Heart right ventricle (tissue), 16 donors: ENCODE results near the gene SRPX. TPM values are rescaled to one million over a fixed set of nuclear protein-coding genes. Genes with fewer than 3 reads are reported as not detected.

Source experiments
- ATAC-seq, 8 donors: fragments of 200-7000 bp; cut with Tn5 transposase; one replicate each; pipeline ENCODE4 v1.9.1; 2020; ENCODE audit warnings: mild to moderate bottlenecking in 8 of 8, moderate library complexity in 8 of 8, moderate number of reproducible peaks in 1 of 8
- DNase-seq, 2 donors: peaks; one replicate each; pipeline ENCODE4 v3.0.0-alpha.2; 2020
- H3K27ac ChIP-seq, 10 donors: fragments of 200-600 bp; sonication (generic) in 2 of 10; one replicate each; pipeline versions ENCODE4 v1.5.0 to v1.8.0; 2020 to 2022; ENCODE audit warnings: mild to moderate bottlenecking in 3 of 10
- H3K27me3 ChIP-seq, 7 donors: fragments of 200-600 bp; one replicate each; pipeline ENCODE4 v1.8.0; 2021 to 2022; ENCODE audit warnings: mild to moderate bottlenecking in 2 of 7
- H3K36me3 ChIP-seq, 9 donors: fragments of 200-600 bp; sonication (generic) in 1 of 9; one replicate each; pipeline versions ENCODE4 v1.5.0 to v1.8.0; 2020 to 2022; ENCODE audit warnings: mild to moderate bottlenecking in 2 of 9
- H3K4me1 ChIP-seq, 9 donors: fragments of 200-600 bp; sonication (generic) in 1 of 9; one replicate each; pipeline versions ENCODE4 v1.5.0 to v1.8.0; 2020 to 2022; ENCODE audit warnings: mild to moderate bottlenecking in 4 of 9
- H3K4me3 ChIP-seq, 10 donors: fragments of 200-600 bp; sonication (generic) in 2 of 10; one replicate each; pipeline versions ENCODE4 v1.5.0 to v1.8.0; 2020 to 2022; ENCODE audit warnings: mild to moderate bottlenecking in 7 of 10, moderate library complexity in 2 of 10
- H3K9me3 ChIP-seq, 11 donors: fragments of 200-600 bp in 10 of 11; sonication (generic) in 2 of 11; one replicate each; pipeline versions ENCODE4 v1.5.0 to v1.8.0; 2013 to 2022; ENCODE audit warnings: mild to moderate bottlenecking in 2 of 11, control low read depth in 1 of 11, moderate library complexity in 1 of 11
- CTCF ChIP-seq, 9 donors: fragments of 200-600 bp; sonication (generic) in 2 of 9; IDR thresholded peaks; one replicate each; pipeline versions ENCODE4 v1.5.0 to v1.8.0; 2021 to 2022; ENCODE audit warnings: antibody characterized with exemption in 9 of 9, mild to moderate bottlenecking in 5 of 9, moderate library complexity in 1 of 9
- WGBS, 2 donors: extraction: QIAGEN DNeasy Blood & Tissue Kit; methylation state at CpG; one replicate each; pipeline ENCODE4 v1.1.7; 2013; ENCODE audit warnings: inconsistent platforms in 1 of 2; 5-methylcytosine and 5-hydroxymethylcytosine counted together
- intact Hi-C, 10 donors: fragments of 100-400 bp; cut with DNase I; formaldehyde crosslinking; loops; one replicate each; pipeline versions ENCODE4 v1.11.1 to v1.14.2; 2022
- polyA plus RNA-seq, 2 donors: library from polyadenylated mRNA; stranded (reverse); fragments of 200-250 nt; gene quantifications; one replicate each; pipeline ENCODE4 v1.2.3, GENCODE V29; 2013
- total RNA-seq, 10 donors: library from RNA; stranded (reverse); fragmentation: NEBNext Ultra II Directional in 3 of 10; extraction: Animal tissue kit (Norgen Biotek cat#: 25700) in 3 of 10; gene quantifications; one replicate each; pipeline versions ENCODE4 v1.2.1 to v1.2.4, GENCODE V29; 2021 to 2023
- donor health status: Arrhythmogenic right ventricular cardiomyopathy.
- donor health status: ischemic (EF 13 %, LVEDD 7.1; RV severe dilation, severe dysfunction).
- donor health status: healthy with polysubstance abuse.
- donor health status: DM: no; HTN: yes; CAD: no.
- donor health status: DM: no; HTN: no; CAD: no.
- donor health status: ischemic (EF 25% LVEDD 6.9; RV normal size, moderate dysfunction).
- donor health status: ischemic (EF 25% LVEDD 5.7; RV mildly dilated, moderate dysfunction).
- donor health status: healthy.
- donor health status: DM: yes; HTN: yes; CAD: no.
- donor health status: Ischemic cardiomyopathy.
- donor health status: ischemic (EF 35%, LVEDD 5.7; RV mildly dilated, moderate dysfunction).
- donor health status: nonischemic (EF 11% LVEDD 7.7; RV severe dilation, severe dysfunction).
- donor health status: DM: yes; HTN: yes; CAD: no.
- donor health status: PGD.
- donor health status: ischemic (EF 29% LVEDD 5.4; RV normal size, mild dysfunction).
- donor health status: nonischemic (EF 23%, LVEDD 6.1; RV moderate dilation, normal function).

SRPX gene
- total and polyA plus RNA-seq, 12 donors: 34.8 to 204 (median 49.8) TPM

DNA sequence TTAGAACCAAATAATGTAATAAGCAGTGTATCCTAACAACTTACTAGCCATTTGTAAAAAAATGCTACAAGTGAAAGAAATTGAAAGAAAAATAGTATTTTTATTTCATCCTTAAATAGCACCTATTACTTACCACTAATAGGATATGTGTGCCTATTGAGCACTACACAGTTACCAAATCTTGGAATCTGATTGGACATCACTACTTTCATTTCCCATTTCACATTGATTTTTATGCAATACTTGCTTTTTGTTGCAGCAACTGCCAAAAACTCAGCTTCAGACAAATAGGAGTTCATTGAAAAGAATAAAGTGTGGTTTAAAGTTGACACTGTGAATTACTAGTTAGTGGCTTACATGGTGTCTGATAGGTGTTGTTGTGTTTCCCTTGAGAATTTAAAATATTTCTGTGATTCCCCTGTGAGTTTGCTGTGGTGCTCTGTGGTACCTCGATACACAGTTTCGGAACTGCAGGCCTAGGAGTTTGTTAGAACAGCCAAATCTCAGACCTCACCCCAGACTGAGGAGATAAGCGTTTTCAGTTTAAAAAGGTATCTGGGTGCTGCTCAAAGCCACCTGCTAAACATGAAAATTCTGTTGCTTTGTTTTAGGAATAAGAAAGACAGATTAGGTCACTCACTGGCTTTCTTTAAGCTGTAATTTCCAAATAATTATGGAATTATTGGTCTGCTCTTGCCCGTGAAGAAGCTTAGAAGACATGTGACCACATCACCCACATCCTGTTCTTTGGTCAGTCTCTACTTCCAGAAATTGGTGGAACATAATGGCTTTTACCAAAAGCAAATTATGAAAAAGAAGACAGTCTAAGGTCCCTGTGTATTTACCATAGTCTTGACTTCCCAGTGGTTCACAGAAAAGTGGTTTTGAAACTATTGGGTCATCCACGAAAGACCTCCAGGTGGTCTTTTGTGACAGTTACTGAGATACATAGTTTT, 116.5 kb downstream of the SRPX start:
- Histone ChIP-seq H3K9me3 (peaks cover 0 to 17% (median 0%) of the 10 kb centered on the region in 11 donors), H3K4me3 (no peak overlapping the region), H3K27me3 (peaks cover 0 to 14% (median 0%) of the 10 kb centered on the region in 7 donors), H3K36me3 (no peaks in the 10 kb centered on the region), H3K27ac (no peak overlapping the region), H3K4me1 (no peaks in the 10 kb centered on the region)
- no peak for ATAC-seq
- WGBS, 2 donors: 92 to 95% methylated on average over 5 of the region's 5 CpGs
- intact Hi-C loops: no loop called here
- no peak for DNase-seq
- no peak for TF ChIP-seq CTCF (IDR thresholded peaks at IDR 0.05)

DNA sequence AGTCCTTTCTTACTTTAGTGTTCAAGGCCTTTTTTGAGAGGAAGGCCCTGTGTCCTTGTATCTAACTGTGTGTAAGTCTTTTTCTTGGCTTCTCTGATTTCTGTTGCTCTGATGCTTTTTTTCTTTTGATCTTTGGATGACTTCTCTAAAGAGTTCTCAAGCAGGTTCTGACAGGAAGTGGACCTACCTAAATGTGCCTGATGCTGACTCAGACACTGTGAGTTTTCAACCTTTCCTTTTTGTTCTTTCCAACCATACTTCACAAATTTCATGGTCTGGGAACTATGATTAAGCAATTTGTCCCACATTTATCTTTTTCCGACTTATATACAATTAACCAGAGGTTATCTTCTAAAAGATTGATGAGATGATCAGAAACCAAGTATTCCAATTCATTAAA, 117.8 kb downstream of the SRPX start:
- TF ChIP-seq CTCF (IDR thresholded peaks at IDR 0.05): no peak
- H3K9me3 ChIP-seq: peaks cover 0 to 21% (median 0%) of the 10 kb centered on the region in 11 donors
- H3K27ac ChIP-seq: no peak overlapping the region
- H3K36me3 ChIP-seq: no peaks in the 10 kb centered on the region
- ATAC-seq: no peak
- 89 to 97% methylated on average over 1 of the region's 1 CpG for WGBS, 2 donors
- no peak for DNase-seq
- no peaks in the 10 kb centered on the region for H3K4me1 ChIP-seq
- H3K27me3 ChIP-seq: peaks cover 0 to 14% (median 0%) of the 10 kb centered on the region in 7 donors
- H3K4me3 ChIP-seq: no peak overlapping the region
- intact Hi-C loops: no loop called here

DNA sequence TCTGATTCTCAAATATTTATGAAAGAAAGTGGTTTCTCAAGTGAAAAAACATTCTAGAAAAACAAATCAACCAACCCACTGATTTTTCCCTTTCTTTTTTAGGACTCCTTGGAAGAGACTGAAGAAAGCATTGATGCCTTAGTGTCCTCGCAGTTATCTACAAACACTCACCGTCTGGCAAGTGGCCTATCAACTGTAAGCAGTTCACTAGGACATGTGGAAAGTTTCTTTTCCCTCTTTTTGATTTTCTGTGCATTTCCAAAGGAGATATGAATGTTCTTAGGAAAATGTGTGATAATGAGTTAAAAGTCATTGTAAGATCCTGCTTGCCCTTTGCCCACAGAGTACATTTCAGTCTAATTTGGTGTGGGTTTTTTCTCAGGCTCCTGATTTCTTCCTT, 118.4 kb downstream of the SRPX start:
- ATAC-seq (no peak), DNase-seq (no peak)
- no peak overlapping the region for H3K4me3 ChIP-seq
- H3K4me1 ChIP-seq: no peaks in the 10 kb centered on the region
- H3K27ac ChIP-seq: no peak overlapping the region
- H3K27me3 ChIP-seq: peaks cover 0 to 14% (median 0%) of the 10 kb centered on the region in 7 donors
- intact Hi-C loops: no loop called here
- no peak for TF ChIP-seq CTCF (IDR thresholded peaks at IDR 0.05)
- H3K9me3 ChIP-seq: peaks cover 0 to 21% (median 0%) of the 10 kb centered on the region in 11 donors
- no peaks in the 10 kb centered on the region for H3K36me3 ChIP-seq
- WGBS, 2 donors: 28 to 33% methylated on average over 2 of the region's 2 CpGs

- no peaks in the 10 kb centered on the region for H3K36me3 ChIP-seq
- H3K27ac ChIP-seq: no peak overlapping the region
- intact Hi-C loops: no loop called here
- no peak overlapping the region for H3K4me3 ChIP-seq
- ATAC-seq (no peak), DNase-seq (no peak)
- H3K9me3 ChIP-seq: peaks cover 0 to 21% (median 0%) of the 10 kb centered on the region in 11 donors
- no peak for TF ChIP-seq CTCF (IDR thresholded peaks at IDR 0.05)
- H3K4me1 ChIP-seq: no peaks in the 10 kb centered on the region
- H3K27me3 ChIP-seq: peaks cover 0 to 26% (median 0%) of the 10 kb centered on the region in 7 donors
Observed at GRCh38 chrX:38099688-38100087, 121.0 kb downstream of the SRPX start.

Other genes starting within 250 kb of the SRPX start
- gene SYTL5, start 214.3 kb downstream of the SRPX start, total RNA-seq: 1 to 10 TPM in 2 of 10 donors, under 1 TPM in 5, not detected in 3; 0.10 to 3.2 (median 0.83) TPM
- under 1 TPM; 0.03 to 0.07 TPM for gene SYTL5, start 214.3 kb downstream of the SRPX start, polyA plus RNA-seq
- gene RPGR, start 106.6 kb upstream of the SRPX start, total RNA-seq: 10 to 100 TPM in 1 of 10 donors, 1 to 10 TPM in 9; 3.8 to 10.2 (median 5.5) TPM
- gene RPGR, start 106.6 kb upstream of the SRPX start, polyA plus RNA-seq: 10 to 100 TPM in 1 of 2 donors, 1 to 10 TPM in 1; 9.9 to 30.3 TPM
- gene OTC, start 131.7 kb upstream of the SRPX start, total RNA-seq: under 1 TPM in 1 of 10 donors, not detected in 9; 0.38 TPM
- under 1 TPM in 1 of 2 donors, not detected in 1; 0.20 TPM for gene OTC, start 131.7 kb upstream of the SRPX start, polyA plus RNA-seq